ENCODE results near the gene TMEM134.

Gene TMEM134

DNA sequence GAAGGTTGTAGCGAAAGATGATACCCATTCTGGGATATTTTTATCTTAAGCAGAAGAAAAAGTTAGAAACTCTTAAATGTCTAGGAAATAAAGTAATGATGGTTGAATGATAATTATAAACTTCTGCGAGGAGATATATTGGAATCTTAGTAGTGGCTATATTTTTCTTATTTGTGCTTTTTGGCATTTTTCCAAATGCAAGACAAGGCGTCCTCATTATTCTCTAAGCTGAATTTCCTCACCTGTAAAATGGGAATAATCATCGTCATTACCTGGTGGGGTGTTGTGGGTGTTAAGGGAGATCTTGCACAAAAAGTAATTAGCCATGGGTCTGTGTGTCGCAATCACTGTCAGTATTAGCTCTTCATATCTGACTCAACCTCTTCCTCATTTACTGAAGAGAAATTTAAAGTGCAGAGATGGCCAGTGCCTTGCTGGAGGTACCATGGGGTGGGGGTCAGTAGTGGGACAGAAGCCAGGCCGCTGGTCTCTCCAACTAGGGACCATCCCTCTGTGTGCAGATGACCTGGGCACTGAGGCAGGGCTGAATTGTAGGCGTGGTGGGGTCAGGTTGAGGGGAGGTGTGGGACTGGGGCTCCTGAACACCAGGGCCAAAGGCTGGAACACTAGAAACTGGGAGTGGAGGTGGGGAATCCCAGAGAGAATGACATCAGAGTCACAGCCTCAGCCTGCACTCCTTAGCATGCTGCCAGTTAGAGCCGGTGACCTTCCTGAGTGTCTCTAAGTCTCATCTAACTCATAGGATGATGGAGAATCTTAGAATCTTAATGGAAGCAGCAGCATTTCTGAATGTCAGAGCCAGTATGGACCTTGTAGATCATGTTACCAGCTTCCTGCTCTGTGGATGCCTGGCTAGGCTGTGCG, 32.0 kb upstream of the TMEM134 start:
- DNase-seq (ENCODE audit: low read depth) = no peak

DNA sequence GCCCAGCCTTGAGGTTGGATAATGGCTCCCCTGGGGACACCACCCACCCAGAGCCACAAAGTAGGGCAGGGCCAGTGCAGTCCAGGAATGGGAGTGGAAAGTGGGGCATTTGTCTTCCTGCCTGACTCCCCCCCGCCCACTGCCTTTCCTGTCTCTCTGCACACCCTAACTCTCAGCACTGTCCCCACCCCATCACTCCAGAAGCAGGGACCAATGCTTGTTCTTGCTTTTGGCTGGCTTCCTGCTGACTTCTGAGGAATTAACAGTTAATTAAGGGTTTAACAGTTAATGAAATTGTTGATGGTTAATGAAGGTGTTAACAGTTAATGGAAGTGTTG, 31.4 kb upstream of the TMEM134 start:
- no peak for DNase-seq (ENCODE audit: low read depth)

DNA sequence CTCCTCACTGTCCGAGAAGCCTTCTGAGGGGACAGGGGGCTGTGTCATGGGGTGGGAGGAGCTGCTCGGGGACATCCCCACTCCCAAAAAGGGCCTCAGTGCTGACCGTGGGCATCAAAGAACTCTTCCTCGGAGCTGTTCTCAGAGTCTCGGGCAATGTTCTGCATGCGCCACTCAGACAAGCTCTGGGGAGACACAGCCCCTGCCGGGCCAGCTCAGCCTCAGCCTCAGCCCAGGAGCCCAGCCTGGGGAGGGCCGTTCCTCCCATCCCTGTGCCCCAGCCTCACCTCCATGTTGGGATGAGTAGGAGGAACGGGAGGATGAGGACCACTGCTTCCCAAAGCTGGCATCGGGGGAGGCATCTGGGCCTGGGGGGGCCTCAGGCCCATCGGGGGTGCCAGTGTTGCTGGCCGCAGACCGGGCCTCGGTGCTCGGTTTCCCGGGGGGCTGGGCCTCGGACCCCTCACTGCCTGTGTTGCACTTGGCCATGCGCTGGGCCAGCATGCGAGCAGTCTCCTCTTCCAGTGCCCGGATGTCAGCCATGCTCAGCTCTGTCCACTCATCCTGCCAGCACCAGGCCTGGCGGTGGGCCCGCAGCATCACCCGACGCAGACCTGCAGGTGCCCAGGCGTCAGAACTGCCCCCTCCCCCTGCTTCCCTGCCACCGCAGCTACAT, 30.9 kb upstream of the TMEM134 start:
- DNase-seq (ENCODE audit: low read depth) = no peak

DNA sequence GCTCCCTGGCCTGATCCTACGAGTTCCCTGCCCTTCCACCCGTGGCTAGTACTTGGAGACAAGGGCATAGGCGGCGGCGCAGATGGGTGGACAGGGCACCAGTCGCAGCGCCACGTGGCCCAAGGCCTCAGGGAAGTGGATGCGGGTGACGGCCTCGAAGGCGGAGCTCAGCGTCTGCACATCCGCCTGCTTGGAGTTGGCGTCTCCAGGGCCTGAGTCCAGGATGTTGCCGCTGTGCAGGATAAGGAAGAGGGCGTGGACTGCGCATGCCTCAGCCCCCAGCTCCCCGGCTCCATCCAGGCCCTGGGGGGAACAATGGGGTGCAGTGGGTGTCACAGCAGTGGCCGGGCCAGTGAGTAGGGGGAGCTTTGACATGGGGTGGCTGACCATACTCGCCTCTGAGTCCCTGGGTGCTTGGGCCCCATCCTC, 29.5 kb upstream of the TMEM134 start:
- DNase-seq (ENCODE audit: low read depth) = no peak

DNA sequence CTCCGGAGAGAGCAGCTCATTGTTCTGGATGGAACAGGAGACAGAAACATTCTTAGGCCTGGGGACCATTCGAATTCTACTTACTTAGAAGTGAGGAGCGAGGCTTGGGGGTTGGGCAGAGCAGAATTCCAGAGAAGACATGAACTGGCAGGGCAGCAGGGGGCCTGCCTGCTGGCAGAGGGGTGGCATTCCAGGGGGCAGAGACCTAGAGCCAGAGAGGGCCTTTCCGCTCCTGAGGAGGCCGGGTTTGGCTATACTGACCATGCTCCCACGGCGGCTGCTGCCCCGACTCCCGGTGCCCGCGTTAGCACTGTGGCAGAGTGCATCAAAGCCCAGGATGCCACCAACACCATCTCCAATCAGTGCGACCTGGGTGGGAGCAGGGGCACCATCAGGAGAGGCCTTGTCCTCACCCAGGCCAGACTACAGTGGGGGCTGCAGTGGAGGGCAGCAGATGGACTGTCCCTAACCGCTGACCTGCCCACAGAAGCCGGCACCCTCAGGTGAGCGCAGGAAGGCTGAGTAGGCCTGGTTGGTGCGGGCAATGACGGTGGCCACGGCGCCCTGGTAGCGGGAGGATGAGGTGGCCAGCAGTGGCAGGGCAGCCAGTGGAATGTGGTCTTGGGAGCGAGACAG, 28.7 kb upstream of the TMEM134 start:
- no peak for DNase-seq (ENCODE audit: low read depth)

DNA sequence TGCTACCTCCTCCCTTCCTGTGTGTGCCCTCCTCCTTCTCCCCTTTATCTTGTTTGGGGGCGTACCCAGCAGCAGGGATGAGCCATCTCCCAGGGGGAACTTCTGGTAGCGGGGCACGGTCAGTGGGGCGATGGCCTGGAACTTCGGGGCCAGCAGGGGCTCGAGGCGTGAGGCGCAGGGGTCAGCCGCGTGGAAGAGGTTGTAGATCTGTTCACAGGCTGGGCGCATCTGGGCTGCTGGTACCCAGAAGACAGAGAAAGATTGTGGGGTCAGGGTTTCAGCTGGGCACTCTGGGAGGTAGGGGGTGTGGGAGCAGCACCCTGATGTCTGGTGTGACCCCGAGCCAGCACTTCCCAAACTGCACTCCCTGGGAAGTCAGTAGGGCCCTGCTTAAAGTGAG, 27.1 kb upstream of the TMEM134 start:
- no peak for DNase-seq (ENCODE audit: low read depth)

DNA sequence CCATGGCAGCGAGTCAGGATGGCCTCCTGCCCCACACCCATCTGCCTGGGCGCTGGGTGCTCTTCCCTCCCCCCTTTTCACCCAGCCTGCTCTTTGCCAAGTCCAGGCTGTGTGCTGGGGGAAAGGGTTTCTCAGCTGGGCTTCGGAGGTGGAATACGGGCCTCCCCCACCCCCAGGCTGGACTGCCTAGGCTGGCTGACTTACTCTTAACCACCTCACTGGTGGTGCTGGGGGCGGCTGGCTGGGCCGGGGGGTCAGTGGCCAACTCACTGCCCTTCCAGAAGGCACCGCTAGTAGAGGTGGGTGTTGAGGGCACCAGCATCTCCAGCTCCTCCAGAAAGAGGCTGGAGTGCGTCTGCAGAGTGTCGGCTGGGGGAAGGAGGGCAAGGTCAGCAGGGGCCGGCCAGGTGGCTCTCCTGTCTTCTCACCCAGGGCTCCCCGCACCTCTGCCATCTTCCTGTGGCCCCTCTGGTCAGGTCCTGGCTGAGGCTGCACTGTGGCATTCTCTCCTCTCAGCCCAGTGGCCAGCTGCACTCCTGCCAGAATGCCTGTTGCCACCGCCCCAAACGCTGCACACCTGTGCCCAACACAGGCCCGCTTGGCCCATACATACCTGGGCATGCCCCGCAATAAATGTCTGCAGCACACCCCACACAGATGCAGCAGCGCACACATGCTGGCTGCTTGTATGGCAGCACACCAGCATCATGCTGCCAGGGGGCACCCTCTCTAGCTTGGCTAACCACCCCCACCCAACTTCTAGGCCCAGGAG, 26.4 kb upstream of the TMEM134 start:
- DNase-seq (ENCODE audit: low read depth) = no peak

DNA sequence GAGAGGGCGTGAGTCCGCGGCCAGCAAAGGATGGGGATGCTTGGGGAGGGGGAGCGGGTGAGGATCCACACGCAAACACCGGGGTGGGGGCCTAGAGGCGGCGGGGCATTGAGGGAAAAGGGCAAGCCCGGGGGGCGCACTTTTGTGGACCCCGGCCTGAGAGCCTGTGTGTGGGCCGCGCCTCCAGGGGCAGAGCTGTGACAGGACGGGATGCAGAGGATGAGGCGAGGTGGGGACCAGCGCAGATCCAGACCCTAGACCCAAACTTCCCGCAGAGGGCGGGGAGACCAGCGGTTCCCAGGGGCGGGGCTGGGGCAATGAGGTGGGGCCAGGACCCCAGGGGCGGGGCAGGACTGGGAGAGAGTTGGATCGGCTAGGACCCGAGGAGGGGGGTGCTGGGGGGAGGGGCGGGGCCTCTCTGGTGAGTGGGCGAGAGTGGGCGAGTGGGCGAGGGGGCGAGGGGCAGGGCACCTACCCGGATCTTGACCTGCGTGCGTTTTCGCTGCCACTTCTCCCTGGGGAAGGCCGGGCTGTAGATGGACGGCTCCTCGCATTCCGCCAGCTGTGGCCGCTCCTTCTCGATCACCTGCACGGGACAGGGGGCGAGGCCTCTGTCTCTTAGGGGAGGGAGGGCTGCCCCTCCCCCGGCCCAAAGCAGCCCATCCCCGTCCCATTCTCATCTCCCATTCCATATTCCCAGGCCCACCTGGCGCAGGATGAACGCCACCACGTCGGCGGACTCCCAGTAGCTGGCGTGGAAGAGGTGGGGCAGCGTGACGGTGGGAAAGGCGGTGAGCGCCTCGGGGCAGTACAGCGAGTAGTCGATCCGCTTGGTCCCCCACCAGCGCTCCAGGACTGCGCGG, 25.6 kb upstream of the TMEM134 start:
- no peak for DNase-seq (ENCODE audit: low read depth)

DNA sequence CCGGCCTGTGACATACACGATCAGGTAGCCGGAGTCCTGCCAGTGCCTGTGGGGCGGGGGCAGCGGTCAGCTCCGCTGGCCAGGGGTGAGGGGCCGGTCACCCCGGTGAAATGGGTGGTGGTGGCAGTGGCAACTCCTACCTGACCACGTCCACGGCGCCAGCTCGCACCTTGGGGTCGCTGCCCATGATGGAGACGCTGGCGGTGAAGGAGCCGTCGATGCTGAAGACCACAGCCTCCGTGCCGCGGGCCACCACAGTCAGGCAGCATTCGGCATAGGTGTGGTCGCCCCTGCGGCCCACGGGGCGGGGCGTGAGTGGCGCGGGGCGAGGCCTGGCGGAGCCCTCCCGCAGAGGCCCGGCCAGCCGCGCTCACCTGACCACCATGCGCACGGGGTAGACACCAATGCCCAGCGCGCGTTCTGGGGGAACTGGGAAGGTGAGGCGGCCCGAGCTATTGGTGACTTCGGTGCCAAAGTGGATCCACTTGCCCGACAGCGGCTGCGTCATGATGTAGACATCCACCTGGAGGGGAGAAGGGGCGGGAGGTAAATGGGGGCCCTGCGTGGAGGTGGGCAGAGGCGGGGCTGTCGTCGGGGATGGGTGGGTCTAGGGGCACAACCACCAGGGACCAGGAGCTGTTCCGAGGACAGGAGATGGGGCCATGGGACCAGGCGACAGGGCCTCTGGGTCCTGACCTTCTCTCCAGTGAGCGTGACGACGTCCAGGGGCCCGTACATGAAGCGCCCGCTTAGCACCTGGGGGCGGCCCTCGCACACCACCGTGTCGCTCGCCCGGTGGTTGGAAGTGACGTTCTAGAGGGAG, 24.7 kb upstream of the TMEM134 start:
- no peak for DNase-seq (ENCODE audit: low read depth)

DNA sequence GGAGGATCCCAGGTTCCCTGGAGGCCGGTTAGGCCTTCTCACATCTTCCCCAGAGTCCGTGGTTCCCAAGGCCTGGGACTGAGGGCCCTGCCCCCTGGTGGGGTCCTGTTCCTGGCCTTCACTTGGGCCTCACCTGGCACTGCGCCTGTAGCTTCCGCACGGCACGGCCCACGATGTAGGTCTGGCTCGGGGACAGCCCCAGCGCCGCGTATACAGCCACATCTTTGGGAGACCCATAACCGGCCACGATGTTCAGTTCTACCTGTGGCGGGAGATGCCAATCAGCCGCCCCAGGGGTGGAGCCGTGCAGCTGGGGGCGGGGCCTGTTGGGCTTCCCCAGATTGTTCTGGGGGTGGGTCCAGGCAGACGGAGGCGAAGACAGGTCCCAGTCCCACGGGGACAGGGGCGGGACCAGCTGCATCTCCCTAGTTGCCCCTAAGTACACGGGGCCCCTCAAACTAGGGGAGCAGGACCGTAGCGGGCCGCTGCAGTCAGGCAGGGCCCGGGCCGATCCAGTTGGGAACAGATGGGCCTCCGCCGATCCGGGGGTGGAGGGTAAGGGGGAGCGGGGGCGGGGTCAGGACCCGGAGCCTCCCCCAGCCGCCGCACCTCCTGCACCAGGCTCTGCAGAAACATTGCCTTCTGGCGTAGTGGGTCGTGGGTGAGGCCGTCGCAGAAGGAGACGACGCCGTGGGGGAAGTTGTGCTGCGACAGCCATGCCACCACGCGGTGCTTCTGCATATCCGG, 23.9 kb upstream of the TMEM134 start:
- no peak for DNase-seq (ENCODE audit: low read depth)

DNA sequence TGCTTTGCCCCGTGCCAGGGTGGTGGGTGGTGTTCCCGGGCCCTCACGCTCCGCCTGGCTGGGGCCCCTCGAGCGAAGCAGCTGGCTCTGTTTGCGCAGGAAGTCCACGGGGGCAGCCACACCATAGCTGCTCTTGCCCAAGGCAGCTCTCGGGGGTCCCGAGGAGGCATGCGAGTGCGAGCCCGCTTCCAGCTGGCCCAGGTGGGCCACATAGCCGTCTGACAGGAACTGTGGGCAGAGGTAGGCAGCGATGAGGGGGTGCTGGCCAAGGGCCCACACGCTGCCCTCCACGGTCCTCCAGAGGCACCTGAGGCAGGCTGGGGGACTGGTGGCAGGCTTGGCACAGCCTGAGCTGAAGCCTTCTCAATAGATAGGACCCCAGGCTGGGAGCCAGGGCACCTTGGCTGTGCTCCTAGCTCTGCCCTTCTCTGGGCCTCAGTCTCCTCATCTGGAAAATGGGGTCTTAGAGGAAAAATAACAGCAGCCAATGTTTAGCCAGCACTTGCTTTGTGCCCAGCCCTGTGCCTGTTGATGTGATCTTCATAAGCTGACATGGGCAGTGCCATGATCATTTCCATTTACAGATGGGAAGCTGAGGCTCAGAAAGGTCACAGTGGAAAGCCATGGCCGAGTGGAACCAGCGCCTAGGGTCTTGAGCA, 23.1 kb upstream of the TMEM134 start:
- DNase-seq (ENCODE audit: low read depth) = no peak

DNA sequence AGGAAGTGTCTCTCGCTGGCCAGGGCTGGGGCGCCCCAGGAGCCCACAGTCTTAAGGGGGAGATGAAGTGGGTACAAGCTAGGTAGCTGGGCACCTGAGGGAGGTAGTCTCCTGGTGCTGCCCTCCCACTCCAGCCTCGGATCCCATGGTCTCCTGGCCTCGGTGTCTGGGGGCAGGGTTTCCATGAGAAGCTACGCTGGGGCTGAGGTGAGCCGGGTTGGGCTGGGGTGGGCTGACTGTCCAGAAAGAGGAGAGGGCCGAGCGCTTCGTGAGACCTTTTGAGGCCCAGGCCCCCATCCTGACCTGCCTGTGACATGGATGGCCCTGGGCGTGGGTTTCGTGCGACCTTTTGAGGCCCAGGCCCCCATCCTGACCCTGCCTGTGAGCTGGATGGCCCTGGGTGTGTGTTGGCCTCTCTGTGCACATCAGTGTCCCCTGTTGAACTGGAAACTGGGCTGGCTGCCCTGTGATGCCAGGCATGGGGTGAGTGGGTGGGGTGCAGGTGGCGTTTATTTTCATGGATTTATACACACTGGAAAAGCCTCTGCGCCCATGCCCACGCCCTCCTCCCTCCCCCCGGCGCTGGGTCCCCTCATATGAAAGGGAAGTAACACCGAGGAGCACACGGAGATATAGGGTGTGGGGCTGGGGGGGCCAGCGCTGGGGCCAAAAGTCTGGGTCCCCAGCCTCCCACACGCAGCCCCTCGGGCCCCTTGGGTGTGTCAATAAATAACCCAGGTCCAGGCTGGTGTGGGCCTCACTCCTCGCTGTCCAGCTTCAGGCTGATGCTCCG, 22.4 kb upstream of the TMEM134 start:
- DNase-seq (ENCODE audit: low read depth) = no peak

DNA sequence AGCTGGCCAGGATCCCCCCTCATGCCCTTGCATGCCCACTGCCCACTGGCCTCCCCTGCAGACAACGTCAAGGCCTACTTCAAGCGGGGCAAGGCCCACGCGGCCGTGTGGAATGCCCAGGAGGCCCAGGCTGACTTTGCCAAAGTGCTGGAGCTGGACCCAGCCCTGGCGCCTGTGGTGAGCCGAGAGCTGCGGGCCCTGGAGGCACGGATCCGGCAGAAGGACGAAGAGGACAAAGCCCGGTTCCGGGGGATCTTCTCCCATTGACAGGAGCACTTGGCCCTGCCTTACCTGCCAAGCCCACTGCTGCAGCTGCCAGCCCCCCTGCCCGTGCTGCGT, 21.6 kb upstream of the TMEM134 start:
- DNase-seq (ENCODE audit: low read depth) = no peak

DNA sequence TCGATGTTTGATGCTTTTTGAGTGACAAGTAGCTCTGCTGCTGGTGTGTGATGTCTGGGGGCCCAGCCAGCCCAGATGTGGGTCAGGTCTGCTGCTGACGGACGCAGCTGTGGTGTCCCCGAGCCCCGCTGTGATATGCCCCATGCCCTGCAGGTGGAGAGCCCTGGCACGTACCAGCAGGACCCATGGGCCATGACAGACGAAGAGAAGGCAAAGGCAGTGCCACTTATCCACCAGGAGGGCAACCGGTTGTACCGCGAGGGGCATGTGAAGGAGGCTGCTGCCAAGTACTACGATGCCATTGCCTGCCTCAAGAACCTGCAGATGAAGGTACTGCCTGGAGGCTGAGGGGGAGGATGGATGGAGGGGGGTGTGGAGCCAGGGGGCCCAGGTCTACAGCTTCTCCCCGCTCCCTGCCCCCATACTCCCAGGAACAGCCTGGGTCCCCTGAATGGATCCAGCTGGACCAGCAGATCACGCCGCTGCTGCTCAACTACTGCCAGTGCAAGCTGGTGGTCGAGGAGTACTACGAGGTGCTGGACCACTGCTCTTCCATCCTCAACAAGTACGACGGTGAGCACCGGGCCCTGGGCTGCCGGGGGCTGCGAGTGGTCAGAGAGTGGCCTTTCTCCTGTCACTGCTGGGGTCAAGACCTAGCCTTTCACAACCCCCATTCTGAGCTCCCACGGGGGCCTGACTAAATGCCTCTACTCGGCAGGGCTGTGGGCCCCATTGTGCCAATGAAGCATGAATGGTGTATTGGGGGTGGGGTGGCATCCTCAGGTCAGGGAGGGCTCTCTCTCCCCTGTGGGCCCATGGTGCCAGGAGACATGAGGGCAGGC, 21.1 kb upstream of the TMEM134 start:
- DNase-seq (ENCODE audit: low read depth) = no peak

DNA sequence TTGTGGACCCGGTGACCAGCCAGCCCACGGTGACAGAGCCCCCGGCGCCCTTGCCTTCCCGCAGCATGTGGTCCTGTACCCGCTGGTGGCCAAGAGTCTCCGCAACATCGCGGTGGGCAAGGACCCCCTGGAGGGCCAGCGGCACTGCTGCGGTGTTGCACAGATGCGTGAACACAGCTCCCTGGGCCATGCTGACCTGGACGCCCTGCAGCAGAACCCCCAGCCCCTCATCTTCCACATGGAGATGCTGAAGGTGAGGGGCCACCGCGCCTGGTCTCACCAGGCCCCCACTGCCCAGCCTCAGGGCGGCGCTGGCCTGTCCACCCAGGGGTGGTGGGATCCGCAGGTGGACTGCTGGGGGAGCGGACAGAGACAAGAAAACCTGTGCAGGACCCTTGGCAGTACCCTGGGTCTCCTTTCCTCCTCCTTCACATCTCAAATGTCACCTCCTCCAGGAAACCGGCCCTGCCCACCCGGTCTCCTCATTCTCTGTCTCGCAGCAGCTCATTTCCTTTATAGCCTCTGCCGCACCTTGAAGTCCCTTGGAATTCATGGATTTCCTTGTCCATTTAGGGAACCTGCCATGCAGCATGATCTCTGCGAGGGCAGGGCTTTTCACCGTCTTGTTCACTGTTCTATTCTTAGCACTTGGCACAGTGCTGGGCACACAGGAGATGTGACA, 20.3 kb upstream of the TMEM134 start:
- no peak for DNase-seq (ENCODE audit: low read depth)

DNA sequence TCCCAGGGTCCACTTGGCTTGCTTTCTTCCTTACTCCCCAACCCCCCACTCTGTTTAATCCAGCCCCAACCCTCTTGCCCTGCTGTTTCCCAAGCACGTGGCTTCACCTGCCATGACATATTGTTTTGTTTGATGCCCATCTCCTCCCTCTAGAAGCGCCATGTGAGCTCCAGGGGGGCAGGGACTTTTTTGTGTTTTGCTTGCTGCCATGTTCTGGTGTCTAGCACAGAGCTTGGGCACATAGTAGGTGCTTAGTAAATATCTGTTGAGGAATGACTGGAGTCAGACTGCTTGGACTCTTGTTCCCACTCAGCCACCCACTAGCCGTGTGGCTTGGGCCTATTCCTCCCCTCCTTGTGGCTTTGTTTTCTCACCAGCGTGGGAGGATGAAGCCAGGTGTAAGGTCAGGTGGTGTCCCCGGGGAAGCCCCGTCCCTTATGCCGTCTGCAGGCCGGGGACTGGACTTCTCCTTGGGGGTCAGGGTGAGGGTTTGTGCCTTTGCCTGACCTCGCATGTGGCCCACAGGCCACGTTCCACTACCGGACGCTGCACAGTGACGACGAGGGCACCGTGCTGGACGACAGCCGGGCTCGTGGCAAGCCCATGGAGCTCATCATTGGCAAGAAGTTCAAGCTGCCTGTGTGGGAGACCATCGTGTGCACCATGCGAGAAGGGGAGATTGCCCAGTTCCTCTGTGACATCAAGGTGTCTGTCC, 17.6 kb upstream of the TMEM134 start:
- no peak for DNase-seq (ENCODE audit: low read depth)

Data from activated gamma-delta T cell treated with anti-CD3 and anti-CD28 coated beads, Interleukin-2, amount 50 U/mL, for 16 hours (primary cell).